HG03558 (cell line): ENCODE results near the gene IQCE.
"Not testable (repeated sequence)": the region's sequence is repeated elsewhere in the genome, so short reads cannot be mapped to it uniquely, and the experiment has no call there.

Experiments
- ATAC-seq: cut with Tn5 transposase; IDR thresholded peaks from one replicate; pipeline ENCODE4 v1.9.1; 2021; ENCODE audit warnings: moderate number of reproducible peaks; ENCODE audit not compliant: unreplicated experiment; ENCODE audit errors: extremely low read depth

The IQCE gene

GRCh38 chr7:2546776-2547586 lies 11.8 kb upstream of the IQCE start:
- no peak for ATAC-seq

- no peak for ATAC-seq
Measured at GRCh38 chr7:2551418-2551817, 7.4 kb upstream of the IQCE start.

GRCh38 chr7:2553108-2553507 lies 5.7 kb upstream of the IQCE start:
- no peak for ATAC-seq

- no peak for ATAC-seq
Measured at GRCh38 chr7:2553831-2554581, 4.8 kb upstream of the IQCE start.

- no peak for ATAC-seq
Measured at GRCh38 chr7:2554661-2555111, 4.1 kb upstream of the IQCE start.

GRCh38 chr7:2555121-2556052 lies 3.4 kb upstream of the IQCE start, which contains the start of gene BRAT1:
Gene BRAT1 (minus strand): TSS chr7:2555524. CDS start chr7:2554431, 1,093 bp downstream.
- ATAC-seq = peak; percentile 30

- no peak for ATAC-seq
Measured at GRCh38 chr7:2559283-2559950, 638 bp downstream of the IQCE start.

- not testable (repeated sequence) for ATAC-seq
Measured at GRCh38 chr7:2563955-2564354, 5.2 kb downstream of the IQCE start.

- ATAC-seq = no peak
Measured at GRCh38 chr7:2564970-2565540, 6.3 kb downstream of the IQCE start.

- ATAC-seq = no peak
Measured at GRCh38 chr7:2566348-2566889, 7.6 kb downstream of the IQCE start.

GRCh38 chr7:2566890-2567678 lies 8.3 kb downstream of the IQCE start:
- no peak for ATAC-seq

- no peak for ATAC-seq
Measured at GRCh38 chr7:2567679-2568278, 9.0 kb downstream of the IQCE start.

GRCh38 chr7:2568521-2569223 lies 9.9 kb downstream of the IQCE start:
- ATAC-seq = no peak

GRCh38 chr7:2569421-2569820 lies 10.6 kb downstream of the IQCE start:
- ATAC-seq = no peak

GRCh38 chr7:2570021-2570420 lies 11.2 kb downstream of the IQCE start:
- no peak for ATAC-seq

- ATAC-seq = no peak
Measured at GRCh38 chr7:2571409-2571808, 12.6 kb downstream of the IQCE start.

GRCh38 chr7:2572101-2572842 lies 13.5 kb downstream of the IQCE start:
- no peak for ATAC-seq
